ENCODE results near the gene LYRM7.
"Not testable (repeated sequence)": the region's sequence is repeated elsewhere in the genome, so short reads cannot be mapped to it uniquely, and the experiment has no call there.

Gene LYRM7

DNA sequence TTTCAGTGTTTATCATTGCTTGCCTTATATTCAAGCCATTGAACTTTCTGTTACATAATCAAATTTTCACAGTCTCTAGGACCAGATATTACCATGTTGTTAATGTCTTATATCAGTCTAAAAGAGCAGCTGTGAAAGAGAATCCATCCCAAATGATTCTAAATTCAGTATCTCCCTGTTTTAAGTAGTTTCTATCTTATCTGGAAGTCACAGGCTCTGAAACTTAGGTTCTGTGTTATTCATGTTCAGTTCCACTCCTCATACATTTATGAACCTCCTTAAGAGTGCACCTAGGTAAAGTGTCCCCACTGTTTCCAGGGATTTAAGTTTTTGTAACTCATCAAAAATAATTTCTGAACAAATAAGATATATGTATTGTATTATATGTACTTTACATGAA lies 9.7 kb downstream of the LYRM7 start:
- no peak for DNase-seq (ENCODE audit: low spot score)

DNA sequence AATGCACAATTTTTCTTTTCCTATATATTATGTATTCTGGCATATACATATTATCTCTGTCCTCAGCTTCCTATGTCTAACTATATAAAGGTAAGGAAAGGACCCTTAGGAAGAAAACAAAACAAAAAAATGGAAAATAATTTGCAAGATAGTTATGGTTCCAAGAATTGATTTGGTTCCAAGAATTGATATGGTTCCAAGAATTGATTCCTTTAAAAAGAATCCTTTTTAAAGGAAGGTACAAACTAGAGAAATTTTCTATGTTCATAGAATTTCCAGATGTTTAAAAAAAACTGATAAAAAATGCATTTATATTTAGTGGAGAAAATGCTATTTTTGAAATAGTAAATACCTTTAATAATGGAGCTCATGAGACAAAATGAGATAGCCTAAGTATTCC lies 12.1 kb downstream of the LYRM7 start:
- DNase-seq (ENCODE audit: low spot score), result no peak

DNA sequence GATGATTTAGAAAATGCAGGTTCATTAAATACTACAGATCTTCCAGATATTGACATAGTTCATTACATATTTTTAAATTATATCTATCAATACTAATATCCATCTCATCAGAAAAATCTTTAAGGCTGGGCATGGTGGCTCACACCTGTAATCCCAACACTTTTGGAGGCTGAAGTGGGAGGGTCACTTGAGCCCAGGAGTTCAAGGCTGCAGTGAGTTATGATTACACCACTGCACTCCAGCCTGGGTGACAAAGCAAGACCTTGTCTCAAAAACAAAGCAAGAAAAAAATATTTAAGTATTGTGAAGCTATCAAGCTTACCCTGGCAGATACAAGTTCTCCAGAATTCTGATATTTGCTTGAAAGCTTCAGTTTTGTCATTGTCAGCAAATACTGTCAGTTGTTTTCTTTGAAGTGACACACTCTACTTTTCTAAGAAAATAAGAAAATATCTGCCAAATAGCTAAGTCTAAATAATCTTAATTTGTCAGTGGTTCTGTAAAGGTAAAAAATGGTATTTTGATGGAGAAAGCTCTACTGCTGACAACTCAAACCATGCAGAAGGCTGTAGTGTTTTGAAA lies 14.9 kb downstream of the LYRM7 start:
- no peak for DNase-seq (ENCODE audit: low spot score)

DNA sequence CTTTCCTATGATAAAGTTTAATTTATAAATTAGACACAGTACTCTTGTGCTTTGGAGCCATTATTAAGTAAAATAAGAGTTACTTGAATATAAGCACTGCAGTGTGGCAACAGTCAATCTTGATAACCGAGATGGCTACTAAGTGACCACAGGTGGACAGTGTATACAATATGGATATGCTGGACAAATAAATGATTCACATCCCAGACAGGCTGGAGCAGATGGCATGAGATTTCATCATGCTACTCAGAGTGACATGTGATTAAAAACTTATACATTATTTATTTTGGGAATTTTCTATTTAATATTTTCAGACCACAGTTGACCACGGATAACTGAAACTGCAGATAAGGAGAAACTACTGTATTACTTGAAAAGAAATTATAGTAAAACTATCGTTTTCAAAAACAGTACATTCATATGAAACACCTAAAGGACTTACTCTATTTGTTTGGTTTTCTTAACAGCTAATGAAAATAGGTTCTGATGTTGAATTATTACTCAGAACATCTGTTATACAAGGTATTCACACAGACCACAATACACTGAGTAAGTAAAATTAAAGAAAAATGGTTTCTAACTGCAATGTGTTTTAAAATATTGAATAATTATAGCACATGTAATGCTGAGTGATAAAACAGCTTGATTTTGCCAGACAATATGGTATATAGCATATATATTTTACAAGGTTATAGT lies 16.0 kb downstream of the LYRM7 start:
- no peak for DNase-seq (ENCODE audit: low spot score)

DNA sequence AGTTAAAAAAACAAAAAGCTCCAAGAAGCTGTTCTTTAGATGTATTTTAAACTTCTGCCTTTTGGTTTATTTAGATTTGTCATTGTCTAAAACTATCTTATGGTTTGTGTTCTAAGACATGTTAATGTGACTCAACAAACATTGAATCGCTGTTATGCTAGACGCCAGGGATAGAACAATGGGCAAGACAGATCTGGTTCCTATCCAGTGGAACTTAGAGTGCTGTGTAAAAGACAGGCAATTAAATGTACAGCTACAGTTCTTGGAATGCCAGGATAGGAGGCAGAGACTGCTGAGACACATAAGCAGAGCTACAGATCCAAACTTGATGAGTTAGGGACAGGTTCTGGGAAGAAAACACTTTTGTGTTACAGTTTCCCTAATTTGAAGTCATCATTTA lies 22.4 kb downstream of the LYRM7 start:
- no peak for DNase-seq (ENCODE audit: low spot score)

DNA sequence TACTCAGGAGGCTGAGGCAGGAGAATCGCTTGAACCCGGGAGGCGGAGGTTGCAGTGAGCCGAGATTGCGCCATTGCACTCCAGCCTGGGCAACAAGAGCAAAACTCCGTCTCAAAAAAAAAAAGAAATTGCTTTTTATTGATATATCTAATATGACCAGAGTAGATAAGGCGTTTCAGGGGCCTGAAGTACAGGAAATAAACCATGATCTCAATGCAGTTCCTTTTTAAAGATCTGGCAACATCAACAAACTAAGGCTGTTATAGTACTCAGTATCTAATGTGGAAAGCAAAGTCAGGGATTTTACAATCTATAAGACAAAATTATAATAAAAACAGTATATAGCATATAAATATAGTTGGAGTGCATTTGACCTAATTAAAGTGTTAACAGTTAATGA lies 23.2 kb downstream of the LYRM7 start:
- DNase-seq (ENCODE audit: low spot score), result not testable (repeated sequence)

DNA sequence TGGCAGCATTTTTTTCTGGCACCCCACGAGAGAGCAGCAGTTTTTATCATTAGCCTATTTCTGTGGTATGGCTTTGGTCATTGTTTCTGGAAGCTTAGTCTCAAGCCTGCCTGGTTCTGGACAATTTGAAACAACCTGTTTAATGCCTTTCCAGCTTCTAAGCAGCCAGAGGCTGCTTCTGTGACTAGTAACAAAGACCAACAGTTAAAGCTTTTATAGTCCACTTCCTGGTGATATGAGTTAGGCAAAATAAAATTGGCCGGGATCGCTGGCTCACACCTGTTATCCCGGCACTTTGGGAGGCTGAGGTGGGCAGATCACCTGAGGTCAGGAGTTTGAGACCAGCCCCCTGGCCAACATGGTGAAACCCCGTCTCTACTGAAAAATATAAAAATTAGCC lies 24.0 kb downstream of the LYRM7 start:
- DNase-seq (ENCODE audit: low spot score), result no peak

DNA sequence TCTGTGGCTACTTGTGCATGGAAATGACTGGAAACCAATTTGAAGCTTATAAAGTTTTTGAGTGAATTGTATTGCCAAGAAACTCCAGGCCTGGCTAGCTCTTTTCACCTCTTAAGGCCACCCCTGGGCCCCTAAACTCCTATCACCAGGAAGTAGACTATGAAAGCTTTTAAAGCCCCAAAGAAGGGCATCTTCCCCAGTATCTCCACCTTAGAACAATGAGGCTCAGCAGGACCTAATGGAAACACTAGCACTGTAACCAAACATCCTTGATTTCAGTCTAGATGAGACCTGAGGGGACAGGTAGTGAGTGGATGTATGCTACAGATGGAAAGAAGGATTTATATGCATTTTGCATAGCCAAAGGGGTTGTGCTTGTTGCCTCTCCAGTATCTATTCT lies 25.0 kb downstream of the LYRM7 start:
- DNase-seq (ENCODE audit: low spot score), result no peak

DNA sequence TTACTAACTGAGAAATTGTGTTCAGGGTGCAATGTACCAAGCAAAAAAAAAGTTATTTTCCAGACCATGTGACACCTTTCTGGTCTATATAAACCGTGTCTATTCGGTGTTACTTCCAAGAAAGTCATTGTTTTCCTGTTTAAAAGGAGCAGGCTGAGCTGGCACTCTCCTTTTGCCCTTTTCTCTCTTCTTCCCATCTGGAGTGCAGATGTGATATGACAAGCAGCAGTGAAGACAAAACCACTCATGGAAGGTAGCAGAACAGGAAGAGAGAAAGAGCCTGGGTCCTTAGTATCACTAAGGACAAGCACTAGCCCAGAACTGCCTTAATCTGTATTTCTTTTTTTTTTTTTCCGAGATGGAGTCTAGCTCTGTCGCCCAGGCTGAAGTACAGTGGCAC lies 25.6 kb downstream of the LYRM7 start:
- peak; percentile 27 for DNase-seq (ENCODE audit: low spot score)

DNA sequence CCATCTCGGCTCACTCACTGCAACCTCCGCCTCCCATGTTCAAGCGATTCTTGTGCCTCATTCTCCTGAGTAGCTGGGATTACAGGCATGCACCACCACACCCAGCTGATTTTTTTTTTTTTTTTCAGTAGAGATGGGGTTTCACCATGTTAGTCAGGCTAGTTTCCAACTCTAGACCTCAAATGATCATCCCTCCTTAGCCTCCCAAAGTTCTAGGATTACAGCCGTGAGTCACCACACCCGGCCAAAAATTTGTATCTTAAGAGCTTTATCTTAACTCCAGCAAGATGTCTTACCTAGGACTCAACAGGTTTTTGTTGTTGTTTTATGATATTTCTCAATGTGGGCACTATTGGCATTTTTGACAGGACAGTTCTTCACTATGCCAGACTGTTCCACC lies 27.9 kb downstream of the LYRM7 start:
- DNase-seq (ENCODE audit: low spot score), result no peak

DNA sequence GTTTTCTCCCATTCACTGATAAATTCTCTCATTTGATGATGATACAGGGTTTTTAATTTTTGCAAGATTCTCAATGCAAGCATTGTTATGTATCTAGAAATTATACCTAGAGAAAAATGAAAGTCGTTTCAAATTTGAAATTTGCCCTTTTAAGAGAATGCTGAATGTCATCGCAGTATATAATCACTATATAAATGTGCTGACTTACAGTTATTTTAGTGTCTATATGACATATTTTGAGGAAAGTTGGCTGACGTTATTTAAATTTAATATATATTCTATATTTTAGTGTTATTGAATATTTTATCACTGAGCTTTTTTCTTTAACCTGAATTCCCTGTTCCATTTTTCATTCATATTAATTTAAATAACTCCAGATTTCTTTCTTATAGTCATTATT lies 29.8 kb downstream of the LYRM7 start:
- no peak for DNase-seq (ENCODE audit: low spot score)

DNA sequence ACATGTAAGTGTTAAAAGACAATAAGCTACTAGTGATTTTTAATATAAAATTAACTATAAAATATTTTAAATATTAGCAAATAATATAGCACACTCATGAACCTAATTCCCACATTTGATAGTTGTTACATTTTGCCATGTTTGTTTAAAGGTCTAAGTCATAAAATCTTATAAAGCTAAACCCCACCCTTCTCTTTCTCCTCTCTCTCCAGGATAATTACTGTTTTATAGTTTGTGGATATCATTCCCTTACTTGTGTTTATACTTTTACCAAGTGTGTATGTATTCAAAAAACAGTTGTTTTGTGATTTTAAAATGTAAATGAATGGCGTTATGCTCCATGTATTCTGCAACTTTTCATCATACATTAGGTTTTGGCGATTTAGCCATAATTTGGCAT lies 34.2 kb downstream of the LYRM7 start:
- no peak for DNase-seq (ENCODE audit: low spot score)

DNA sequence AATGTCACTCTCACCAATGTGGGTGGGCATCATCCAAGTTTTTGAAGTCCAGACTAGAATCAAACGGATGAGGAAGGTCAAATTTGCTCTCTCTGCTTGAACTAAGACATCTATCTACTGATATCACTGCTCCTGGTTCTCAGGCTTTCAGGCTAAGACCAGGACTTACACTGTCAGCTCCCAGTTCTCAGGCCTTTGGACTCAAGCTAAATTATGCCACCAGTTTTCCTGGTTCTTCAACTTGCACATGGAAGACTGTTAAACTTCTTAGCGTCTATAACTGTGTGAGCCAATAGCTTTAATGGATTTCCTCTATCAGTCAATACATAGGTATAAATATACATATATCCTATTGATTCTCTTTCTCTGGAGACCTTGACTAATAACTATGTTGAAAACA lies 35.3 kb downstream of the LYRM7 start:
- no peak for DNase-seq (ENCODE audit: low spot score)

DNA sequence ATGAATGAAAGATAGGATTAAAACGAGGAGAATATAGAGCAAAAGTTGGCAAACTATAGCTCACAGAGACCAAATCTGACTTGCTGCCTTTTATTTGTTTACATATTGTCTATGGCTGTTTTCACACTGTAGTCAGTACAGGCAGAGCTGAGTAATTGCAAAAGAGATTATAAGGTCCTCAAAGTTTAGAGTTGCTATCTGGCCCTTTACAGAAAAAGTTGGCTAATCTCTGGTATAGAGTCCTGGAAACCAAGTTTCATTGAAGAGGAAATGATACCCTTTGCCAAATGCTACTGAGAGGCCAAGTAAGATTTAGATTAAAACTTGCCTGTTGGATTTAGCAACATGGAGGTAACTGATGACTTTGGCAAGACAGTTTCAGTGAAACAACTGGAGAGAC lies 36.0 kb downstream of the LYRM7 start:
- DNase-seq (ENCODE audit: low spot score), result no peak

DNA sequence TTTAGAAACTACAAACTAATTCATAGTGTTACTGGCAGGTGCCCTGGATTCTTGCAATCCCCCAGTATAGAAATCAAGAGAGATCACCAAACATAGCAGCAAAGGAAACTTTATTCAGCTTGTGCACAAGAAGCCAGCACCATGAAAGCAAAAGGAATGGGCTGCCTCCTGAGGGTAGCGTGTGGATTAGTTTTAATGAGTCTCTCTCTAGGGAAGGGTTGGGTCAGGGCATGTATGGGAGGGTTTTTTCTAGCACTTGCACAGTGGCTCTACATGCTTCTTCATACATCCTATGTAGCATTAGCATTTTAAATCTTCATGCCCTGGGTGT lies 38.4 kb downstream of the LYRM7 start:
- DNase-seq (ENCODE audit: low spot score), result no peak

DNA sequence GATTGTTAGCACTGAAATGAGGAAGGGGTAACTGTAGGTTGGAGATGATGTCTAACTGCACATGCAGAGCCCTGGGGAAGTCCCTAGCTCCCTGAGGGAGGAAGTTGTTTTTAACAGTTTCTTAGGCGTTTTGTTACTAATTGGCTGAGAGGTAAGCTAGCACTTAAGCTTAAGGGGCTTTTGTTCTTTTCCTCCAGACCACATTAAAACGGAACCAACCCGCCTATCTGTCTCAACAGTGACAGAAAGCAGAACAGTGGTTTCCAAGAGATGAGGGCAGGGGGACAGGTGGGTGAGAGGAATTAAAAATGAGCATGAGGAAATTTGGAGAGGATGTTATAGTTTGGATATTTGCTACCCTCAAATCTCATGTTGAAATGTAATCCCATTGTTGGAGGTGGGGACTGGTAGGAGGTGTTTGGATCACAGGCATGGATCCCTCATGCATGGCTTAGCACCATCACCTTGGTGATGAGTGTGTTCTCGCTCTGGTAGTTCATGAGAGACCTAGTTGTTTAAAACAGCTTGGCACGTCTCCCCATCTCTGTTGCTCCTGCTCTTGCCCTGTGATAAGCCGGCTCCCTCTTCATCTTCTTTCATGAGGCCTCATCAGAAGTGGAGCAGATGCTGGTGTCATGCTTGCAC lies 38.9 kb downstream of the LYRM7 start:
- no peak for DNase-seq (ENCODE audit: low spot score)

DNA sequence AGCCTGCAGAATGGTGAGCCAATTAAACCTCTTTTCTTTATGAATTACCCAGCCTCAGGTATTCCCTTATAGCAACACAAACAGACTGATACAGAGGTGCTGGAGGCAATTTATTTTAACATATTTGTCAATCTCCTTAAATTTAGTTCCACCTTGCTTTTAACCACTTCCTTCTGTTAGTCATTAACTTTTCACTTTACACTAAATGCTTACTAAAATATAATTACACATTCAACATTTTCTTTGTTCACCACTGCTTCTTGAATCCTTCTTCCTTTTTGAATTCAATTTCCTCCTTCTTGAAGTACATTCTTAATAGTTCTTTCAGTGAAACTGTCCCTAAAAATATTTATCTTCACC lies 39.4 kb downstream of the LYRM7 start:
- no peak for DNase-seq (ENCODE audit: low spot score)

DNA sequence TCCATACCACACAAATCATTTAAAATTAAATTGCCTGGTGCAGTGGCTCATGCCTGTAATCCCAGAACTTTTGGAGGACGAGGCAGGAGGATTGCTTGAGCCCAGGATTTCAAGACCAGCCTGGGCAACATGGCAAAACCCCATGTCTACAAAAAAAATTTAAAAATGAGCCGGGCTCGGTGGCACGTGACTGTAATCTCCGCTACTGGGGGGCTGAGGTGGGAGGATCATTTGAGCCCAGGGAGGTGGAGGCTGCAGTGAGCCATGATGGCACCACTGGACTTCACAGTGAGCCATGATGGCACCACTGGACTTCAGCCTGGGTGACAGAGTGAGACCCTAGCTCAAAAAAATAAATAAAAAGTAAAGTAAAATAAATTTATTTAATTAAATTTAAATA lies 40.9 kb downstream of the LYRM7 start:
- no peak for DNase-seq (ENCODE audit: low spot score)

DNA sequence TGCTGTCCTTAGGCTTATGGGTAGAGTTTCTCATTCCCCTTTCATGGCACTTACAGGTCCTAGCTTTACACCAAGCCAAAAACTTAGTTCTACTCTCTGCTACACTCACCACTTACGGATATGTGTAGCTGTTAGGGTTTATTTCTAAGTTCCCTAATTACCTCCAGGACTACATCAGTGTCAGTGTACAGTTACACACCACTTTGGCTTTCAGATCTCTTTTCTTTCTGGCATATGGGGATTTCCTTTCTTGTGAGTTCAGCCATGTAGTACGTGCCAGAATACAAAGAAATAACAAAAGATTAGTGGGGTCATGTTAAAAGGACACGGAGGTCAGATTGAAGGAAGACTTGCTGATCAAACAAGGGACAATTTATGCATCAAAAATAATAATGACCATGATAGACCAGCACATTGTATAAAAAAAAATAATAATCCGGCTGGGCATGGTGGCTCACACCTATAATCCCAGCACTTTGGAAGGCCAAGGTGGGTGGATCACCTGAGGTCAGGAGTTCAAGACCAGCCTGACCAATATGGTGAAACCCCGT lies 41.8 kb downstream of the LYRM7 start:
- DNase-seq (ENCODE audit: low spot score), result no peak

DNA sequence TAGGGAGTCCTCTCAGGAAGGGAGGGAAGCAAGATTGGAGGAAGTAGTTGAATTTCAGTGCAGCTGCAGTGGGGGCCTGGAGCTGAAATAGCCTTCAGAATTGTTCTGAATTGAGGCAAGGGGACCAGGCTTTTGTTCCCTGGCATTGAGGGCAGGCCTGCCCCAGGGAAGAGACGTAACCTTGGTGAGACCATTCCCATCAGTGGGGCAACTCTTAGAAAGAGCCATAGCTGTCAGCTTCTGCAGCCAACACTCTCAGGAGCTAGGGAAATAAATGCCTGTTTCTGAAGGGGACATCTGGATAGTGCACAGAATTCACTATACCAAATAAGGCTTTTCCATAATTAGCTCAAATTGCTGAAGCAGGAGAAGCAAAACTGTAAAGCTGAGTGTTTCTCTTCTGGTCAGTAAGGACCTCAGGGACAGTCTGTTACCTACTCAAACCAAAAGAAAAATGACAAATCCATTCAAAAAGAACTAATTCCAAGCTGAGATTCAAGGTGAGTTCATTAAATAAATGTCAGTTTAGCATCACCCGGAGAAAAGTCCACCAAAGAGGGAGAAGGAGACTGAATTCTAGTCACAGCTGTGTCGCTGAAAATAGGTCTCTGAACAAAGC lies 44.0 kb downstream of the LYRM7 start:
- DNase-seq (ENCODE audit: low spot score), result no peak

DNA sequence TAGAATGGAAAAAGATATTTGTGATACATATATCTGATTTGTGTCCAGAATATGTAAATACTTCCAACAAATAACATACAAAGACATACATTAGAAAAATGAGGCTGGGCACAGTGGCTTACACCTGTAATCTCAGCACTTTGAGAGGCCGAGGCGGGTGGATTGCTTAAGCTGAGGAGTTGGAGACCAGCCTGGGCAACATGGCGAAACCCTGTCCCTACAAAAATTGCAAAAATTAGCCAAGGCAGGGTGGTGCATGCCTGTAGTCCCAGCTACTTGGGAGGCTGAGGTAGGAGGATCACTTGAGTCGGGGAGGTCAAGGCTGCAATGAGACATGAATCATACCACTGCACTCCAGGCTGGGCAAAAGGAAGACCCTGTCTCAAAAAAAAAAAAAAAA lies 47.0 kb downstream of the LYRM7 start:
- no peak for DNase-seq (ENCODE audit: low spot score)

DNA sequence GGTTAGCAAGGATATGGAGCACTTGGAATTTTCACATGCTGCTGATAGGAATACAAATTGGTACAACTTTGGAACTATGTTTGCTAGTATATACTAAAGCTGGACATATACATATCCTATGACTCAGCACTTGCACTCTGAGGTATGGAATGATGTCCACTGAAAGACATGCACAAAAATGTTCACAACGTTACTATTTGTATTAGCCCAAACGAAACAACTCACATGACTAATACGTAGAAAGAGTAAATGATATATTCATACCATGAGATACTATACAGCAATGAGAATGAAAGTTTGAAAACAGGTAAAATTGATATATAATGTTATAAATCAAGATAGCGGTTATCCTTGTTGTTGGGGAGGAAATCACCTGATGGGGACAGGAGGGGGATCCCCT lies 47.6 kb downstream of the LYRM7 start:
- DNase-seq (ENCODE audit: low spot score), result no peak

DNA sequence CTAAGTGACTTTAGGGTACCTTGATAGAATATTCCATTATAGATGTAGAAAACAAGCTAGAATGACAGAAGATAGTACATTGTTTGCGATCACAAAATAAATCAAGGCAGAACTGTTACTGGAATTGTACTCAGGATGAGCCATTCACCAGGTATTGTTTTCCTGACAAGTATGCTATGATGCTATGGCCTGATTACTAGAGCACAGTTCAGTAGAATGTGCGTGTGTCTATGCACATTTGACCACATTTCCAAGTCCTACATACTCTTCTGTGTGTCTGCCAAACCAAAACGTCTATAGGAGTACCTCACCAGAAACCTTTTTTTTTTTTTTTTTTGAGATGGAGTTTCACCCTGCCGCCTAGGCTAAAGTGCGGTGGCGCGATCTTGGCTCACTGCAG lies 49.8 kb downstream of the LYRM7 start:
- DNase-seq (ENCODE audit: low spot score), result no peak

All from AG20443 (cell line).